Thyroid gland (tissue), 4 donors: ENCODE measurements around the gene GLS2.

Source experiments
- POLR2A ChIP-seq, 2 donors: fragments of 450-650 bp; IDR thresholded peaks; one replicate each; pipeline ENCODE4 v1.6.1; 2017; ENCODE audit warnings: antibody characterized with exemption in 2 of 2, mild to moderate bottlenecking in 2 of 2, moderate library complexity in 1 of 2
- TF ChIP-seq, protein P1 (sequence below), 6 experiments: fragments of 200-600 bp in 3 of 6; fragments of 450-650 bp in 3 of 6; sonication (generic) in 3 of 6; IDR thresholded peaks; one replicate each; pipeline ENCODE4 v1.5.1; 2016 to 2019; ENCODE audit warnings: antibody characterized with exemption in 6 of 6, mild to moderate bottlenecking in 2 of 6, inconsistent platforms in 1 of 6, moderate library complexity in 1 of 6

DNA sequence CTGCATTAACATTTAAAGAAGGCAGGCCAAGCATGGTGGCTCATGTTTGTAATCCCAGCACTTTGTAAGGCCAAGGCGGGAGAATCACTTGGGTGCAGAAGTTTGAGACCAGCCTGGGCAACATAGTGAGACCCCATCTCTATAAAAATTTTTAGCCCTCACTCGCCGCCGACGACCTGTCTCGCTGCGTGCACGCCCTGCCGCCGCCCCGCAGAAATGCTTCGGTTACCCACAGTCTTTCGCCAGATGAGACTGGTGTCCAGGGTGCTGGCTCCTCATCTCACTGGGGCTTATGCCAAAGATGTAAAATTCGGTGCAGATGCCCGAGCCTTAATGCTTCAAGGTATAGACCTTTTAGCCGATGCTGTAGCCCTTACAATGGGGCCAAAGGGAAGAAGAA is 22.8 kb upstream of the GLS2 start:
- TF ChIP-seq, protein P1, sequence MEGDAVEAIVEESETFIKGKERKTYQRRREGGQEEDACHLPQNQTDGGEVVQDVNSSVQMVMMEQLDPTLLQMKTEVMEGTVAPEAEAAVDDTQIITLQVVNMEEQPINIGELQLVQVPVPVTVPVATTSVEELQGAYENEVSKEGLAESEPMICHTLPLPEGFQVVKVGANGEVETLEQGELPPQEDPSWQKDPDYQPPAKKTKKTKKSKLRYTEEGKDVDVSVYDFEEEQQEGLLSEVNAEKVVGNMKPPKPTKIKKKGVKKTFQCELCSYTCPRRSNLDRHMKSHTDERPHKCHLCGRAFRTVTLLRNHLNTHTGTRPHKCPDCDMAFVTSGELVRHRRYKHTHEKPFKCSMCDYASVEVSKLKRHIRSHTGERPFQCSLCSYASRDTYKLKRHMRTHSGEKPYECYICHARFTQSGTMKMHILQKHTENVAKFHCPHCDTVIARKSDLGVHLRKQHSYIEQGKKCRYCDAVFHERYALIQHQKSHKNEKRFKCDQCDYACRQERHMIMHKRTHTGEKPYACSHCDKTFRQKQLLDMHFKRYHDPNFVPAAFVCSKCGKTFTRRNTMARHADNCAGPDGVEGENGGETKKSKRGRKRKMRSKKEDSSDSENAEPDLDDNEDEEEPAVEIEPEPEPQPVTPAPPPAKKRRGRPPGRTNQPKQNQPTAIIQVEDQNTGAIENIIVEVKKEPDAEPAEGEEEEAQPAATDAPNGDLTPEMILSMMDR (IDR thresholded peaks at IDR 0.05) = no peak
- TF ChIP-seq POLR2A (IDR thresholded peaks at IDR 0.05) = no peak
